Measurements from ENCODE around the gene DALRD3.

- no peak for TF ChIP-seq POLR2A (IDR thresholded peaks at IDR 0.05)
- TF ChIP-seq, protein P1, sequence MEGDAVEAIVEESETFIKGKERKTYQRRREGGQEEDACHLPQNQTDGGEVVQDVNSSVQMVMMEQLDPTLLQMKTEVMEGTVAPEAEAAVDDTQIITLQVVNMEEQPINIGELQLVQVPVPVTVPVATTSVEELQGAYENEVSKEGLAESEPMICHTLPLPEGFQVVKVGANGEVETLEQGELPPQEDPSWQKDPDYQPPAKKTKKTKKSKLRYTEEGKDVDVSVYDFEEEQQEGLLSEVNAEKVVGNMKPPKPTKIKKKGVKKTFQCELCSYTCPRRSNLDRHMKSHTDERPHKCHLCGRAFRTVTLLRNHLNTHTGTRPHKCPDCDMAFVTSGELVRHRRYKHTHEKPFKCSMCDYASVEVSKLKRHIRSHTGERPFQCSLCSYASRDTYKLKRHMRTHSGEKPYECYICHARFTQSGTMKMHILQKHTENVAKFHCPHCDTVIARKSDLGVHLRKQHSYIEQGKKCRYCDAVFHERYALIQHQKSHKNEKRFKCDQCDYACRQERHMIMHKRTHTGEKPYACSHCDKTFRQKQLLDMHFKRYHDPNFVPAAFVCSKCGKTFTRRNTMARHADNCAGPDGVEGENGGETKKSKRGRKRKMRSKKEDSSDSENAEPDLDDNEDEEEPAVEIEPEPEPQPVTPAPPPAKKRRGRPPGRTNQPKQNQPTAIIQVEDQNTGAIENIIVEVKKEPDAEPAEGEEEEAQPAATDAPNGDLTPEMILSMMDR (IDR thresholded peaks at IDR 0.05), result peak; percentile 49 to 56 (median 53)
Observed at GRCh38 chr3:49013738-49014660, 4.4 kb downstream of the DALRD3 start.

All from right lobe of liver (tissue), 4 donors.